Body of pancreas (tissue), 4 donors: ENCODE results near the gene ST8SIA5. TPM values are rescaled to one million over a fixed set of nuclear protein-coding genes. Genes with fewer than 3 reads are reported as not detected.

ENCODE experiments used
- ATAC-seq: fragments of 150-250 bp; one replicate; pipeline ENCODE4 v1.9.1; 2016
- DNase-seq, 4 donors: peaks; one replicate each; pipeline ENCODE4 v3.0.0-alpha.2; 2019
- H3K27ac ChIP-seq, 4 donors: fragments of 200-600 bp; sonication (generic); 1 replicate in 3 of 4; 2 replicates in 1 of 4; pipeline versions ENCODE4 v1.5.1 to v1.6.1; 2016 to 2019; ENCODE audit warnings: mild to moderate bottlenecking in 1 of 4, mixed read lengths in 1 of 4, moderate library complexity in 1 of 4
- H3K27me3 ChIP-seq, 2 donors: fragments of 200-600 bp; sonication (generic); one replicate each; pipeline ENCODE4 v1.6.0; 2016; ENCODE audit warnings: mild to moderate bottlenecking in 1 of 2
- H3K36me3 ChIP-seq, 2 donors: fragments of 200-600 bp; sonication (generic); replicated peaks in 1 of 2; 2 replicates each; pipeline ENCODE4 v1.5.1; 2016; ENCODE audit warnings: low read depth in 2 of 2; ENCODE audit not compliant: insufficient read depth in 1 of 2
- H3K4me1 ChIP-seq: fragments of 200-600 bp; sonication (generic); one replicate; pipeline ENCODE4 v1.6.0; 2016
- H3K4me3 ChIP-seq, 2 donors: fragments of 200-600 bp; sonication (generic); 1 replicate in 1 of 2; 2 replicates in 1 of 2; pipeline ENCODE4 v1.5.1; 2016 to 2019
- H3K9me3 ChIP-seq, 3 donors: fragments of 200-600 bp; sonication (generic); 1 replicate in 2 of 3; 2 replicates in 1 of 3; pipeline ENCODE4 v1.5.1; 2016
- POLR2A ChIP-seq, 3 donors: fragments of 450-650 bp; IDR thresholded peaks; one replicate each; pipeline ENCODE4 v1.6.1; 2016; ENCODE audit warnings: antibody characterized with exemption in 3 of 3, mild to moderate bottlenecking in 2 of 3
- WGBS, 2 donors: methylation state at CpG; one replicate each; pipeline ENCODE4 v1.1.5; 2017; 5-methylcytosine and 5-hydroxymethylcytosine counted together
- intact Hi-C: fragments of 100-400 bp; cut with DNase I; formaldehyde crosslinking; loops from one replicate; pipeline ENCODE4 v1.15.1; 2023
- total RNA-seq, 2 donors: library from RNA; depleted of rRNA; stranded (reverse); fragments of >200 nt; gene quantifications; one replicate each; pipeline ENCODE4 v1.1.0, GENCODE V29; 2016
- TF ChIP-seq, protein P1 (sequence below), 7 experiments: fragments of 450-650 bp in 4 of 7; fragments of 200-600 bp in 3 of 7; sonication (generic) in 3 of 7; IDR thresholded peaks; one replicate each; pipeline ENCODE4 v1.5.1; 2016 to 2019; ENCODE audit warnings: antibody characterized with exemption in 7 of 7

The ST8SIA5 gene
- total RNA-seq, 2 donors from 2014 or later = under 0.01 to 1.6 TPM

DNA sequence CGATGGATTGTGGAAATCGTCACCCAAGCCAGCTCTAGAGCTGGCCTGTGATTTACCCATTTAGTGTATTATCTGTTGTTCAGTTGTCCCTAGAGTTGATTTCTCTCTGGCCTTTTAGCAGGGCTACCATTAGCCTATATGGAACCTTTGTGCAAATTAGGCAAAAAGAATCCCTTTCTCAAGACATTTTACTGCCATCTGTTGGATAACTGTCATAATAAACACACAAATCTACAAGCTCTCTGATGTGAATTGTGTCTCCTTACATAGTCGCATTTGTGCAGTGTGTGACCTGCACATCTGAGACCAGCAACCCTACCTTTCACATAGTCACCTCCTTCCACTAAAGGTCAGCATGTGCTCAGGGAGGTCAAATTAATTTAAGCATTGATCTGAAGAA lies 133.9 kb downstream of the ST8SIA5 start:
- TF ChIP-seq POLR2A (IDR thresholded peaks at IDR 0.05) = no peak
- TF ChIP-seq, protein P1, sequence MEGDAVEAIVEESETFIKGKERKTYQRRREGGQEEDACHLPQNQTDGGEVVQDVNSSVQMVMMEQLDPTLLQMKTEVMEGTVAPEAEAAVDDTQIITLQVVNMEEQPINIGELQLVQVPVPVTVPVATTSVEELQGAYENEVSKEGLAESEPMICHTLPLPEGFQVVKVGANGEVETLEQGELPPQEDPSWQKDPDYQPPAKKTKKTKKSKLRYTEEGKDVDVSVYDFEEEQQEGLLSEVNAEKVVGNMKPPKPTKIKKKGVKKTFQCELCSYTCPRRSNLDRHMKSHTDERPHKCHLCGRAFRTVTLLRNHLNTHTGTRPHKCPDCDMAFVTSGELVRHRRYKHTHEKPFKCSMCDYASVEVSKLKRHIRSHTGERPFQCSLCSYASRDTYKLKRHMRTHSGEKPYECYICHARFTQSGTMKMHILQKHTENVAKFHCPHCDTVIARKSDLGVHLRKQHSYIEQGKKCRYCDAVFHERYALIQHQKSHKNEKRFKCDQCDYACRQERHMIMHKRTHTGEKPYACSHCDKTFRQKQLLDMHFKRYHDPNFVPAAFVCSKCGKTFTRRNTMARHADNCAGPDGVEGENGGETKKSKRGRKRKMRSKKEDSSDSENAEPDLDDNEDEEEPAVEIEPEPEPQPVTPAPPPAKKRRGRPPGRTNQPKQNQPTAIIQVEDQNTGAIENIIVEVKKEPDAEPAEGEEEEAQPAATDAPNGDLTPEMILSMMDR (IDR thresholded peaks at IDR 0.05) = no peak
- Histone ChIP-seq H3K27me3 (no peaks in the 10 kb centered on the region), H3K36me3 (no peaks in the 10 kb centered on the region), H3K4me1 (peaks cover 5% of the 10 kb centered on the region), H3K27ac (no peak overlapping the region), H3K9me3 (no peaks in the 10 kb centered on the region), H3K4me3 (no peak overlapping the region)
- intact Hi-C loops = no loop called here
- WGBS, 2 donors = 84 to 87% methylated on average over 3 of the region's 3 CpGs
- DNase-seq (no peak), ATAC-seq (no peak)

DNA sequence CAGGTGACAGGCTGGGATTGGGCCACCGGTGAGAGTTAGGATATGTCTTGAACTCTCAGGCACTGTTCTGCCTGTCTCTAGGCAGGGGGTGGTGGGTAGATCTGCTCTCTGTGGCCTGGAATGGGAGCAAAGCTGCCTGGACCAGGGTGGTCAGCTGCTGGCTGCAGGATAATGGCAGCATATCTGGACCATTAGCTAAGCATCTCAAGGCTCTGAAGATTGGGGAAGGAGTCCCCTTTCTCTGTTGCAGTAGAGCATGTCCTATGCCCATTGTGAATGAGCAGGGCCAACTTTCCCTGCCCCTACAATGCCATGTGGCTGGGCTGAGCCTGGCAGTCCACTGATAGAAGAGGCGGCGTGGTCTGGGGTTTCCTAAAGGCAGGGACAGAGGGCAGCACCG lies 134.4 kb downstream of the ST8SIA5 start:
- DNase-seq (no peak), ATAC-seq (no peak)
- WGBS, 2 donors = 97% methylated on average over 4 of the region's 4 CpGs
- no peaks in the 10 kb centered on the region for H3K27me3 ChIP-seq
- H3K27ac ChIP-seq = no peak overlapping the region
- H3K36me3 ChIP-seq = no peaks in the 10 kb centered on the region
- H3K4me1 ChIP-seq = peaks cover 5% of the 10 kb centered on the region
- intact Hi-C loops = no loop called here
- no peak overlapping the region for H3K4me3 ChIP-seq
- no peaks in the 10 kb centered on the region for H3K9me3 ChIP-seq
- TF ChIP-seq, protein P1 (IDR thresholded peaks at IDR 0.05) = no peak
- TF ChIP-seq POLR2A (IDR thresholded peaks at IDR 0.05) = no peak

DNA sequence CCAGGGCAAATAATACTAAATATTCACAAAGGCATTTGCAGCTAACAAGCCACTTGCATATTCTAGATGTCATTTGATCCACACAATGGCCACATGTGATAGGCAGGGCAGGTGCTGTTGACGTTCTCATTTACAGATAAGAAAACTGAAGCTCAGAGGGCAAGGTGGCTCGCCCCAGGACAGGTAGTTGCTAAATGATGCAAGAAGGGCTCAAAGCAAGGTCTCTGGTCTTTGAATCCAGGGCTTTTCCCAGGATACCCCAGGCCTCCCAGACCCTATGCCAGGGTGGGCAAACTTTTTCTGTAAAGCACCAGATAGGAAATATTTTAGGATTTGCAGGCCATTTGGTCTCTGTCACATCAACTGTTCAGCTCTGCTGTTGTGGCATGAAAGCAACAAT lies 135.0 kb downstream of the ST8SIA5 start:
- intact Hi-C loops = no loop called here
- DNase-seq (no peak), ATAC-seq (no peak)
- WGBS, 2 donors = 27 to 44% methylated on average over 2 of the region's 2 CpGs
- H3K27me3 ChIP-seq = no peaks in the 10 kb centered on the region
- H3K36me3 ChIP-seq = no peaks in the 10 kb centered on the region
- H3K27ac ChIP-seq = no peak overlapping the region
- H3K4me3 ChIP-seq = no peak overlapping the region
- H3K9me3 ChIP-seq = no peaks in the 10 kb centered on the region
- peaks cover 5% of the 10 kb centered on the region for H3K4me1 ChIP-seq
- no peak for TF ChIP-seq POLR2A (IDR thresholded peaks at IDR 0.05)
- TF ChIP-seq, protein P1 (IDR thresholded peaks at IDR 0.05) = no peak

DNA sequence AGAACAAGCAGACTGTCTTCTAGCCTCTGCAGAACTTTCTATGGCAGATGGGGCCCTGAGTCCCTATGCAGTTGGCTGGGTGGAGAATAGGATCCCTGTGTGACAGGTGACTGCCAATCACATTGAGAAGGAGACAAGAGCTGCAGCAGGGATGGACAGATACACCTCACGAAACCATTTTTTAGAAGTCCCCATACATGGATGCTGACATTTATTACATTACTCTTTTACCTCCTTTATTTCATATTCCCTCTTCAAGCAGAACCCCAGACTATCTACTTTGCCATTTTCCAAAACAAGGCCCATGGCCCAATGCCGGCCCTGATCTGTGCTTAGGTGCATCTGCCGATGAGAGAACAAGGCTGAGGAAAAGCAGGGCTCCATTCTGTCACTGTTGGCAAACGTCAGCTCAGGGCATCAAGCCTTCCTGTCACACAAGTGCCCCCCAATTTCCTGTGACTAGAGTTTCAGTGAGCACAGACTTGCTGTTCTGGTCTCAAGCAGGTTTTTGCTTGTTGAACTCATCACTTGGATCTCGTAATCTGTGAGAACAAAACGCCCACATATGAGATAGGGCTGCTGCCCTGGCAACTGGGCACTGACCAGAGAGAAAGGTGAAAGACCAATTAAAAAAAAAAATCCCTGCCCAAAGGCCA lies 135.6 kb downstream of the ST8SIA5 start:
- WGBS, 2 donors = 60 to 65% methylated on average over 6 of the region's 6 CpGs
- H3K27me3 ChIP-seq = no peaks in the 10 kb centered on the region
- no peak overlapping the region for H3K4me3 ChIP-seq
- no peaks in the 10 kb centered on the region for H3K36me3 ChIP-seq
- no peak overlapping the region for H3K27ac ChIP-seq
- intact Hi-C loops = no loop called here
- H3K9me3 ChIP-seq = no peaks in the 10 kb centered on the region
- no peak for ATAC-seq
- H3K4me1 ChIP-seq = peaks cover 5% of the 10 kb centered on the region
- TF ChIP-seq, protein P1 (IDR thresholded peaks at IDR 0.05) = no peak
- TF ChIP-seq POLR2A (IDR thresholded peaks at IDR 0.05) = no peak
- DNase-seq = no peak

DNA sequence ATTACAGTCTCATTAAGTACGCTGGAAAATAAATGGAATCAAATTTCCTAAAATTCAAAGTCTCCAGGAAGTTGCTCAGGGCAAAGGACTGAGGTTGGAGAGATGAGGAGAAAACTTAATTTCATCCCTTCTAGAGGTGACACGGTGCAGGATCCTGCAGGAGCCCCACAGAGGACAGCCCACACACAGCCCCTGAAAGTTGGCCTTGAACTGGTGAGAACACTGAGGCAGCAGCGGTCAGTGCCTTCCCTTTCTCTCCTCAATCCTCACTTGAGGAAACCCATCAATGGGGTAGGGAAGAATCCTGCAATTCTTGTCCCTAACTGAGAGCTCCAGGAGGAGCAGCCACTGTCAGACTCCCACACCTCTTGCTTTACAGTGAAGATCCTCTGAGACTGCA lies 137.3 kb downstream of the ST8SIA5 start:
- WGBS, 2 donors = 46 to 76% methylated on average over 2 to 3 of the region's 3 CpGs
- ATAC-seq = no peak
- no peaks in the 10 kb centered on the region for H3K27me3 ChIP-seq
- peaks cover 5% of the 10 kb centered on the region for H3K4me1 ChIP-seq
- H3K9me3 ChIP-seq = no peaks in the 10 kb centered on the region
- no peak for DNase-seq
- no peak overlapping the region for H3K4me3 ChIP-seq
- H3K27ac ChIP-seq = no peak overlapping the region
- H3K36me3 ChIP-seq = no peaks in the 10 kb centered on the region
- TF ChIP-seq, protein P1 (IDR thresholded peaks at IDR 0.05) = no peak
- TF ChIP-seq POLR2A (IDR thresholded peaks at IDR 0.05) = no peak
- intact Hi-C loops = no loop called here
